Activated CD4-positive, alpha-beta T cell treated with anti-CD3 and anti-CD28 coated beads, Interleukin-2, amount 50 U/mL, for 16 hours (primary cell): Measurements from ENCODE around the gene AQP3.
A peak's percentile ranks its signal among the peaks of the same experiment; 100 is the strongest.
"Not testable (repeated sequence)": the region's sequence is repeated elsewhere in the genome, so short reads cannot be mapped to it uniquely, and the experiment has no call there.

Source experiments
- DNase-seq: peaks from one replicate; pipeline ENCODE4 v3.0.0-alpha.2; 2020

AQP3 gene

DNA sequence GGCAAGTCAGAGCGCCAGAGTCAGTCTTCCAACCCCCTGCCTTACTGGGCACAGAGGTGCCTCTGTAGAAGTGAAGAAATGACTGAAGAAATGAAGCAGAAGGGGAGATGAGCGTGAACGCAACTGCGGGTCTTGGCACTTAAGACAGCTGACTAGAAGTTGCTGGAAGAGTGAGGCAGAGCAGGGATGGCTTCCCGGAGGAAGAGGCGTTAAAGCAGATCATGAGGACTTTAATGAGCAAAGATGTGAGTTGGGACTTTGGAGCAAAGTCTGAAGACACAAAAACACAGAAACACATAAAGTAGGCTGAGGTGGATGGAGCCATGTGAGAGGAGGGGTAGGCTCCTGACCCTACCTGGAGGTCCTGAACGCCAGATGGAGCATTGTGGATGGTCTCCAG, 7.2 kb downstream of the AQP3 start:
- no peak for DNase-seq

DNA sequence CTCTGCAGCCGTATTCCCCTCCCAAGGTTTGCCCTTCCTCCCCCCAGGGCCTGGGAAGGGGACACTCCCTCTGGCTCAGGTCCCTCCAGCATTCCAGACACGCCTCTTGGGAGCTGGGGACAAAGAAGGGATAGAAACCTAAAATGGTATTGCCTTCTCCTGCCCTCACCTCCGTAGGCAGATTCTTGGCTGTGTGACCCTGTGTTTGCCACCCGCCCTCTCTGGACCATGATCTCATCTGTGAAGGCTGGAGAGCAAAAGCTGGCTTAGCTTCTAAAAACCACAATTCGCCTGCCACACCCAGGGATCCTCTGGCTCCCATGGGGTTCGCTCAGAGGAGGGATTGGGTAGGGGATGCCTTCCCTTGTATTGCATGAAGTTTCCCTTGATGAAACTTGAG, 7.7 kb downstream of the AQP3 start:
- no peak for DNase-seq

DNA sequence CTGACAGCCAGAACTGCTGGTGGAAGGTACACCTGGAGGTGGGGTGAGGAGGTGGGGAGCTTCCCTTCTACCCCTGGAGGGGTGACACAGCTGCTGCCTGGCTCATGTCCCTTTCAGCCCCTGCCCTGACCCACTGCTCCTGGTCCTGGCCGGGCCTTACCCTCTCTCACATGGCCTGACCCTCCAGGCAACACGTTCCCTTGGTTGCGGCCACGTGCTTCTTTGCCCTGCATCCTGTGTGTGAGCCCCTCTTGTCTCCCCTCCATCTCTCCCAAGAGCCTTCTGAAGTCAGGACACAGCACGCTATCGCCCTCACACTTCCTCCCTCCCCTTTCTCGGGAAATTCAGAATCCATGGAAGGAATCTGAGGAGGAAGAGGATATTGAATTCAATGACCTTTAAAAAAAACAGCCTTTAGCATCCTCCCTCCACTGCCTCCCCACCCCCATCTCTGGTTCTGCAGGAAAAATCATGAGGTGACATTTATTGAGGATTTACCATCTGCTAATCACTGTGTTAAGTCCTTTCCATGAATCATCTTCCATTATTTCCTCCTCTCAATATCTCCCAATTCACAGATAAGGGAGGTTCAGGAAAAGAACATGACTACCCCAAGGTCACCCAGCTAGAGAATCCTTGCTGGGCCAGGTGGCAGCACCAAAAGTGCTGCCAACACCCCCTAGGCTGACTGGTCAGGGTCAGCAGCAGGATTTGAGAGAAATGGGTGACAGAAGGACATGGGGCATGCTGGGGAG, 8.3 kb downstream of the AQP3 start:
- DNase-seq, result no peak

DNA sequence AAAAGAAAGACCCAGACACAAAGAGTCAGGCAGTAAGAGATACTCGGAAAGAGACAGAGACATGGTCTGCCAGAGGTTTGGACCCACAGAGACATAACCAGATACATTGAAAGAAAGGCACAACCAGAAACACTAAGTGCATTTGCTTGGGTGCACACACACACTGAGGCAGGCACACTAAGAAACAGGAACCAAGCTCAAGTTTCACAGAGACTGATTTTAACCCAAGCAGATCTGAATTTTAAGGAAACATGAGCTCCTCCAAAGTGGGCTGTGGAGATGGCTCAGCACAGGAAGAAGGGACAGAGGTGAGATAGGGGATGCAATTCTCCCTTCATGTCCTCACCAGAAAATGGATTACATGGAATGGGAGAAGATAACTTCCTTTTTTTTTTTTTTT, 9.5 kb downstream of the AQP3 start:
- no peak for DNase-seq

GRCh38 chr9:33437205-33437604, 10.2 kb downstream of the AQP3 start:
- DNase-seq, result no peak

GRCh38 chr9:33436445-33436844, 10.9 kb downstream of the AQP3 start:
- DNase-seq, result no peak

GRCh38 chr9:33435821-33436277, 11.5 kb downstream of the AQP3 start:
- no peak for DNase-seq

DNA sequence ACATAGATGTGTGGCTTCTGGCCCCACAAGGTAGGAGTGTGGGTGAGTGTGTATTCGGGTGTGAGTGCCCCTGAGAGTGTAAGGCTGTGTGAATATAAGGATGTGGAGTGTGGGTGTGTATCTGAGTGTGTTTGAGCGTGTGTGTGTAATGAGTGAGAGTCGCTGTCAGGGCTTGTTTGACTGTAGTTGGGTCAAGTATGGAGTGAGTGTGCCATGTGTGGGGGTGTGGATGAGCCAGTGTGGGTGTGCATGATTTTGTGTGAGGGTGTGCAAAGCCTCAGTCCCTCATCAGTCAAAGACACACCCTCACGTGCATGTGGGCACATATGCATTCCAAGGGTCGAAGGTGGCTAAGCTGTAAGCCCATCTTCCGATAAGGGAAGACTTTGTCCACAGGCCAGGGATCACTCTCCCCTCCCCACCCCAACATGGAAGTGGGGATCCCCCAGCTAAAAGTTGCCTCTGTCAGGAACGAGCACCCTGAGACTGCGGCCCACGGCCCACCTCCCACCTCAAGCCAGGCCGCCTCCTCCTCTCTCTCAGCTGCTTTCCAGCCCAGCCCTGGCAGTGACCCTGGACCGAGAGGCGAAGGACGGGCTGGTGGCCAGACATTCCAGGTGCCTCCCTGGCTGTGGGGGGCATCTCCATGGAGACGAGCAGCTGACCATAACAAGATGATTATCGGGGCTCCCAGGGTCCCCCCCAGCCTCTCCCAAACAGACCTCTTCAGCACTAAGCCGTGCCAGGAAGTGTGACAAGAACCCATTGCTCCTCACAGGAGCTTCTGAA, 12.9 kb downstream of the AQP3 start:
- DNase-seq, result no peak

- DNase-seq, result no peak
Measured at GRCh38 chr9:33433871-33434270, 13.5 kb downstream of the AQP3 start.

DNA sequence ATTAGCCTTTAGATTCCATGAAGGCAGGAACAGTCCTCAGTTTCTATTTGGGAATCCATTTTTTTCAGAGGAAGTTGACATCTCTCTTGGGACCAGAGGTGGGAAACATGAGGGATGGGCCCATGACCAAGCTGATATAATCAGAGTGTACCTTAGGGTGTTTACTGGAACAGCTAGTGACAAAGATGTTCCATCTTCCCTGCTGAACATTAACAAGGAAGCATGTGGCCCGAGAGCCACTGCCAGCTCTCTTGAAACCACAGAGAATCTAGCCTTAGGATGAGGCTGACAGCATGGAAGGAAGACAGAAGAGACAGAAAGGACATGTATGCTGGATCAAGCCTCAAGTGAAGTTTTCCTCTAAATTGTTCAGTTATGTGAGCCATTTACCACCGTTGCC, 16.0 kb downstream of the AQP3 start:
- no peak for DNase-seq

DNA sequence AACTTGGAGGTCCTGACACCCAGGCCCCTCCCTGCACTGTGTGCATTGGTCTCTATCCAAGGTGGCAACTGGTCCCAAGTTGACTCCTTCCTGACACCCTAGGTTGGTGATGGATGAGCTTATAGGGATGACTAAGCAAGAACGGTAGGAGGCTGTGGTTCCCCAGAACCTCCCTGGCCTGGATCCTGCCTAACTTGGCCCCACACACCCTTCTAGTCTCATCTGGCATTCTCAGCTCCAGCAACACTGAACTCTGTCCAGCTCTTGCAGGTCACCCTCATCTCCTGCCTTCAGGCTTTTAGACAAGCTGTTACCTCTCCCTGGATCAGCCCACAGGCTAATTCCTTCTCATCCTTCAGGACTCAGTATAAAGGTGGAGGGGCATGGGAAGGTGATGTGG, 16.5 kb downstream of the AQP3 start:
- no peak for DNase-seq

GRCh38 chr9:33429256-33429985, 18.0 kb downstream of the AQP3 start:
- DNase-seq, result no peak

- DNase-seq, result no peak
Measured at GRCh38 chr9:33426843-33427293, 20.5 kb downstream of the AQP3 start.

GRCh38 chr9:33425128-33425533, 22.3 kb downstream of the AQP3 start:
- DNase-seq, result no peak

- not testable (repeated sequence) for DNase-seq
Measured at GRCh38 chr9:33424492-33424891, 22.9 kb downstream of the AQP3 start.

GRCh38 chr9:33424043-33424442, 23.4 kb downstream of the AQP3 start:
- not testable (repeated sequence) for DNase-seq

DNA sequence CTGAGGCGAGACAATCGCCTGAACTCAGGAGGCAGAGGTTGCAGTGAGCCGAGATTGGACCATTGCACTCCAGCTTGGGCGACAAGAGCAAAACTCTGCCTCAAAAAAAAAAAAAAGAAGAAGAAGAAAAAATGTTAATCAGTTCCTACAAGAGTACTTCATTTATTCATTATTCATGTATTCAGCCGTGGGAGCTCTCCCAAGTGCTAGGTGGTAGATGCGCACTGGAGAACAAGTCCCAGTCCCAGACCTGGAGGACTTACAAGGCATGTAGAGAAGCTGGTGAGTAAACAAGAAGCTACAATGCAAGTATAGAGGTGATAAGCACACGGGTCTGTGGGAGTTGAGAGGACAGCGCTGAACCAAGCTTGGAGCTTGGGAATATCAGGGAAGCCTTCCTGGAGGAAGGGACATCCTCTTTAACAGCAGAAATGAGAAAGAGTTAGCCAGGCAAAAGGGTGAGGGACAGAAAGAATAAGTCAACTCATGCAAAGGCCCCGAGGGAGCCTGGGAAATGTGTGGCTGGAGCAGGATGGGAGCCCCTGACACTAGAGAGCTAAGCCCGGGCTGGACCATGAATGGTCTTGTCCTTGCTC, 27.6 kb downstream of the AQP3 start:
- DNase-seq, result no peak

DNA sequence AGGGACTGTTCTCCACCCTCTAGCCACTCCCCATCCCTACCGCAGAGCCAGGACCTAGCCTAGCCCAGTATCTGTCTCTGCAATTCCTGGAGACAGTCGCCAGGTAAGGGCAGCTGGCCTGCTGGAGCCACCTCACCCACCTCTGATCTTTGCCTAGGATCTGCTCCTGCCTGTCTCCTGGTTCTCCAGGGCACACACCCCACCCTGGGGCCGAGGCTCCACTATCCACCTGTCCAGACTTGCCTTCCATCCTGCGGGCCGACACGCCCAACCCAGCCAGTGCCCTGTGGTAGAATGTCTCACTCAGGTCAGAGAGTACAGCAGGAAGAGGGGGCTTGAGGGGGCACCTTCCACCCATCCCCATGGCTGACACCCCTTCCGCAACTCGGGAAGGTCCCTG, 29.3 kb downstream of the AQP3 start:
- no peak for DNase-seq

DNA sequence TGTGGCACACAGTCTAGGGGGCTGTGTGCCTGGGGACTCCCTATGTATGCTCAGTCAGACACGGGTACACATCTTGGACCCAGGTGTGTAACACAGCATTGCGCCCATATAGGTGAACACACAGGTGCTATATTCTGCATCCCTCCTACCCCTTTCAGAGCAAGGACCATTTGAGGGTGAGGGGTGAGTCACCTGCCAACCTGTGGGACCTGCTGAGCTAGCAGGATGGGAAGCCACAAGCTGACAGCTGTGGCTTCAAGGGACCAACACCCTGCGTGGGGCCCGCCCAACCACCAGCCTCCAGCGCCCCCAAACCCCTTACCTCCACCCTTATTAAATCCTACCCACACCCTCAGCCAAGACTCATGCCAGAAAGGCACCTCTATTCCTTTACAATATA, 30.4 kb downstream of the AQP3 start:
- no peak for DNase-seq

DNA sequence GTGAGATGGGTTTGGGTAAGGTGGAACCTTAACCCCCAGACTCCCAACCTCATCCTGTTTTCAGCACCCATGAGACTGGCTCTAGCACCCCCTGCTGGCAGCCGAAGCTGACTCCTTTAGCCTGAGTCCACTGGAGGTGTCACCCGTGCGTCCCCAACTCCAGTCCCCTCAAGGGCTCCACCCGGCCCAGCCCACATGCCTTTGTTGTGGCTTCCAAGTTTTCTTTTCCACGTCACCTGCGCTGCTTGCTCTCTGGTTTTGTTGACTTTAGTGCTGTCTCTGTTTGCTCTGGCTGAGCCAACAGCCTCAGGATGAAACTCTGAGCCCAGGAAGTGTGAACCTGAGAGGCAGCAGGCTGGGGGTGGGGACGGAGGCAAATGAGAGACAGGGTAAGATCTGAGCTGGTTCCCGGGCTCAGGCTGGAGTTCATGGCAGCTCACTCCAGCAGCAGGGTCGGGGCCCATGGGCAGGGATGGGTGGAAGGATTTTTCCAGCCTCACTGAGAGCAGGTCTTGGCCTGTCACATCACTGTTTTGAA, 31.8 kb downstream of the AQP3 start:
- DNase-seq, result peak; percentile 92

DNA sequence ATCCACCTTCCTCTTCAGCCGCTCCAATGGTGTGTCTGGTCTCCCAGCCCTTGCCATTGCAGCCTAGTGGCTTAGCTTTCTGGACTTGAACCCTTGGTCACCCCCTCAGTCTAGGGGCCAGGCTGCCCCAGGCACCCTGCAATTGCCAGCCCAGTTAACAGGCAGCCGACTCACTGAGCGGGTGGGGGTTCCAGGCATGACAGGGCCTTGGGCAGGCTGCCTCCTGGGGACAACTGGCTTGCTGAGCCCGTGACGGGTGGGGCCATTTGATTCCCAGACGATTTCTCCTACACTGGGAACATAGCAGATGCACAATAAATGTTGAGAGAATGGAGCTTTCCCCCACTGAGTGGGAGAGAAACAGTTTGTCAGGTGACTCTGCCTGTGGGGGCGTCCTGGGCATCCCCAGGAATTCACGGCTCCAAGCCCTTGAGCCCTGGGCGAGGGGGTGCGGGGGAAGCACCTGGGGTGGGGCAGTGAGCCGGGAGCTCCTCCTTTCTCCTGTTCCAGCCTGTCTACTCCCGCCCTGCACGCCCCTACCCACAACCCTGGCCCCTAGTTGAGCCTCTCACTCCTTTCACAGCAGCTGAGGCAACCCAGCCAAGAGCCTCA, 32.4 kb downstream of the AQP3 start:
- no peak for DNase-seq

- no peak for DNase-seq
Measured at GRCh38 chr9:33414268-33414667, 33.1 kb downstream of the AQP3 start.
